ENCODE results near the gene BLM. TPM values are rescaled to one million over a fixed set of nuclear protein-coding genes. Genes with fewer than 3 reads are reported as not detected.

BLM gene
- total RNA-seq, 1 experiment from 2014 or later, result 41.3 TPM

- peaks cover 13 to 64% (median 38%) of the 10 kb centered on the region in 3 experiments for H3K36me3 Mint-ChIP-seq (ENCODE audit: insufficient read depth in 1 of 3, low read depth in 3 of 3)
- WGBS (ENCODE audit: extremely low coverage, insufficient read length, low lambda C conversion rate), result no CpG with 5 or more reads among the region's 6 CpGs
Observed at GRCh38 chr15:90762109-90762508, 45.0 kb downstream of the BLM start.

More at GRCh38 chr15:90762109-90762508, 45.0 kb downstream of the BLM start:
- H3K27me3 Mint-ChIP-seq (ENCODE audit: low read depth), result no peaks in the 10 kb centered on the region
- H3K9ac ChIP-seq (ENCODE audit: extremely low read depth, insufficient read length, low read length), result no peak overlapping the region
- H2BK5ac ChIP-seq (ENCODE audit: insufficient read length, low read length), result no peak overlapping the region
- no peak overlapping the region for H3T11ph ChIP-seq (ENCODE audit: low read length)
- no peak overlapping the region for H3K14ac ChIP-seq (ENCODE audit: insufficient read depth, low read length)
- H2AK5ac ChIP-seq (ENCODE audit: insufficient read length, low read length), result no peak overlapping the region
- no peak overlapping the region for H4K5ac ChIP-seq (ENCODE audit: insufficient read length, low read depth, low read length)
- TF ChIP-seq, protein P1, sequence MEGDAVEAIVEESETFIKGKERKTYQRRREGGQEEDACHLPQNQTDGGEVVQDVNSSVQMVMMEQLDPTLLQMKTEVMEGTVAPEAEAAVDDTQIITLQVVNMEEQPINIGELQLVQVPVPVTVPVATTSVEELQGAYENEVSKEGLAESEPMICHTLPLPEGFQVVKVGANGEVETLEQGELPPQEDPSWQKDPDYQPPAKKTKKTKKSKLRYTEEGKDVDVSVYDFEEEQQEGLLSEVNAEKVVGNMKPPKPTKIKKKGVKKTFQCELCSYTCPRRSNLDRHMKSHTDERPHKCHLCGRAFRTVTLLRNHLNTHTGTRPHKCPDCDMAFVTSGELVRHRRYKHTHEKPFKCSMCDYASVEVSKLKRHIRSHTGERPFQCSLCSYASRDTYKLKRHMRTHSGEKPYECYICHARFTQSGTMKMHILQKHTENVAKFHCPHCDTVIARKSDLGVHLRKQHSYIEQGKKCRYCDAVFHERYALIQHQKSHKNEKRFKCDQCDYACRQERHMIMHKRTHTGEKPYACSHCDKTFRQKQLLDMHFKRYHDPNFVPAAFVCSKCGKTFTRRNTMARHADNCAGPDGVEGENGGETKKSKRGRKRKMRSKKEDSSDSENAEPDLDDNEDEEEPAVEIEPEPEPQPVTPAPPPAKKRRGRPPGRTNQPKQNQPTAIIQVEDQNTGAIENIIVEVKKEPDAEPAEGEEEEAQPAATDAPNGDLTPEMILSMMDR (conservative IDR thresholded peaks at IDR 0.05), result no peak
- no peaks in the 10 kb centered on the region for H3K9me3 ChIP-seq (ENCODE audit: control insufficient read depth, low read depth, low read length)
- no peaks in the 10 kb centered on the region for H3K4me1 ChIP-seq (ENCODE audit: insufficient read depth, low read length)
- H3K79me1 ChIP-seq (ENCODE audit: insufficient read depth, low read depth, low read length, poor library complexity, severe bottlenecking), result no peaks in the 10 kb centered on the region
- H3K23me2 ChIP-seq (ENCODE audit: insufficient read length, low read depth, low read length, poor library complexity, severe bottlenecking), result no peaks in the 10 kb centered on the region
- no peak overlapping the region for H2BK12ac ChIP-seq (ENCODE audit: insufficient read length, low read depth, low read length)
- H2BK20ac ChIP-seq (ENCODE audit: low read depth, low read length, poor library complexity, severe bottlenecking), result no peak overlapping the region
- H4K8ac ChIP-seq (replicated peaks; ENCODE audit: insufficient read length, low read depth, low read length), result no peak overlapping the region
- H4K91ac ChIP-seq (ENCODE audit: insufficient read length, low read depth, low read length), result no peak overlapping the region
- no peak overlapping the region for H3K18ac ChIP-seq (ENCODE audit: insufficient read length, low read depth, low read length)
- H3K27me3 ChIP-seq (ENCODE audit: insufficient read depth, low read length), result no peaks in the 10 kb centered on the region
- no peak overlapping the region for H3K4ac ChIP-seq (ENCODE audit: low read depth, low read length)
- H2BK120ac ChIP-seq (ENCODE audit: low read depth, low read length, poor library complexity, severe bottlenecking), result no peak overlapping the region
- no peak overlapping the region for H3K23ac ChIP-seq (ENCODE audit: insufficient read length, low read depth, low read length)
- H2AFZ ChIP-seq (ENCODE audit: low read length), result no peak overlapping the region
- no peaks in the 10 kb centered on the region for H3K9me3 Mint-ChIP-seq
- H3K79me2 ChIP-seq (ENCODE audit: insufficient read depth, low read length), result no peaks in the 10 kb centered on the region
- H3K4me3 Mint-ChIP-seq, result peak overlapping the region in 1 of 2 experiments; percentile 41; a peak in 1 of 5 replicates
- H3K4me1 Mint-ChIP-seq, result peaks cover 24% of the 10 kb centered on the region in 2 experiments
- no peak overlapping the region for H2BK15ac ChIP-seq (ENCODE audit: low read depth, low read length)
- H3K4me2 ChIP-seq (ENCODE audit: insufficient read depth, insufficient read length, low read length), result no peak overlapping the region
- peak overlapping the region; percentile 10 to 74 (median 72) for H3K27ac Mint-ChIP-seq
- no peak overlapping the region for H3K56ac ChIP-seq (ENCODE audit: insufficient read length, low read depth, low read length)
- no peak overlapping the region for H3K27ac ChIP-seq (ENCODE audit: insufficient read length, low read depth, low read length)
- no peak for DNase-seq
- no peaks in the 10 kb centered on the region for H4K20me1 ChIP-seq (ENCODE audit: control insufficient read depth, insufficient read depth, insufficient read length)

All from H9 (cell line).